Superior temporal gyrus (tissue), 1 donor: Measurements from ENCODE around the gene ADPRHL1.

Experiments
- DNase-seq: peaks from one replicate; pipeline ENCODE4 v3.0.0-alpha.2; 2016; ENCODE audit errors: extremely low spot score

ADPRHL1 gene

DNA sequence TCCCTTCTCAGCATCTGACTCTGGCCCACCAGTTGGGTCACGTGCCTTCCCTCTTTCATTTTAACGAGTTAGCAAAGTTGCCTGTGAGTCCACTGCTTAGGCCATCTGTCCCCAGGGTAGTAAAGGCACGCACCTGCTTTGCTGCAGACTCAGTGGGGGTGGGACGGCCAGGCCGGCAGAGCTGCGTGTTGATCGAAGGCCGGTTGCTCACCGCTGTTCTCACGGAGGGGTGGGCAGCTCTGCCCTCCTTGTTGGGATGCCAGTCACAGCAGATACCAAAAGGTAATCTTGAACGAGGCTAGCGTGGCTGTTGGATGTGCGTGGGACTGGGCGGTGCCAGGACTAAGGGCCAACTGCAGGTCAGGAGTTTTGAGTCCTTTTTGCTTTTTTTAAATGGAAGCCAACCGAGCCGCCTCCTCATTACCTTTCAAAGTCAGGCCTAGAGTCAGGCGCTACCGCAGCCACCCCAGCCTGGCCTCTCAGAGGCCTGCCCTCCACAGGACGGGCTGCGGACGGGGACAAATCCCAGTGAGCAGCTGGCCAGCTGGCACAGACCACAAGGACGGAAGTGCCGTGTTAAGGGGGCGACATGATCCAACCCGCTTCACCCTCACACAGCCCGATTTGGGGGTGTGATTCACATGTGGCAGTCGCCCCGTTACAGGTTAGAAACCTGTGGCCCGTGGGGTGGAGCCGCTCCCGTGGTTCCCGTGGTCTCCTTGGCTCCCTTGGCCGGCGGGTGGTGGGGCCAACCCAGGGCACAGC, 20.6 kb downstream of the ADPRHL1 start:
- DNase-seq: no peak

DNA sequence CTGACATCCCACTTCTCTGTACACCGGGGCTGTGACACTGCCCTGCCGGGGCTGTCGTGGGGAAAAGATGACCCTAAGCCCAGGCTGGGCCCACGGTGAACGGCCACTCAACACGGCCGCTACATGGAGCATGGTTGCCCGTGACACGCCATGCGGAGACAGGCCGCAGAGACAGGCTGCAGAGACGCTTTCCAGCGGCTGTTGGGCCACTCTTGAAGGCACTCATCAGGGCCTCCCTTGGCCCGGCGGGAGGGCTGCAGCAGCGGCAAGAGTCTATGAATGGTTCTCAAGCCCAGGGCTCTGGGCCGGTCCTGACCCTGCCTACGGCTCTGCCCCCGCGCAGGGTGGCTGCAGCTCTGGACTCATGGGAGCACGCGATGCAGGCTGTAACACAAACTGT, 22.1 kb downstream of the ADPRHL1 start:
- DNase-seq: no peak

DNA sequence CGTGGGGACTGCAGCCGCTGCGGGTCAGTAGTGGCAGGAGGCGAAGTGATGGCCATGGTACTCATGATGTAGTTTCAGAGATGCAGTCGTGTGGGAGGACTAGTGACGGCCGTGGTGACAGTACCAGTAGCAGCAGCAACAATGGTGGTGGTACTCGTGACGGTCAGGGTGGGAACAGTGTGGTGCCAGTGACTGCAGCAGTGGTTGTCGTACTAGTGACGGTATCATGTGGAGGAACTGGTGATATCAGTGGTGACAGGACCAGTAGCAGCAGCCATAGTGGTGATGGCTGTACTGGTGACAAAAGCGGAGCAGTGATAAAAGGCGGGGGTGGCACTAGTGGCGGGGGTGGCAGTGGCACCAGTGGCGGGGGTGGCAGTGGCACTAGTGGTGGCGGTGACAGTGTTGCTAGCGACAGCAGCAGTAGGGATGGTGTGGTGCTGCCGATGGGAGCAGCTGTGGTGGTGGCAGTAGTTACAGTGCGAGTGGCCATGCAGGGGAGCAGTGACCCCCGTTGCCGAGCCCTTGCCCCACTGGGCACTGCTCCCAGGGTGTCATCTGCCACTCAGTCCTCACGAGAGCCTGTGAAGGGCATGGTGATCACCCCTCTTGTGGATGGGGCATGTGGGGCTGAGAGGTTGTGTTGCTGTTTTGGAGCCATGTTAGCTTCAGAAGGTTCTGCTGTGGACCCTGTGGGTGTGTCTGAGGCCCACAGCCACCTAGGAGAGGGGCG, 22.7 kb downstream of the ADPRHL1 start:
- DNase-seq: no peak

DNA sequence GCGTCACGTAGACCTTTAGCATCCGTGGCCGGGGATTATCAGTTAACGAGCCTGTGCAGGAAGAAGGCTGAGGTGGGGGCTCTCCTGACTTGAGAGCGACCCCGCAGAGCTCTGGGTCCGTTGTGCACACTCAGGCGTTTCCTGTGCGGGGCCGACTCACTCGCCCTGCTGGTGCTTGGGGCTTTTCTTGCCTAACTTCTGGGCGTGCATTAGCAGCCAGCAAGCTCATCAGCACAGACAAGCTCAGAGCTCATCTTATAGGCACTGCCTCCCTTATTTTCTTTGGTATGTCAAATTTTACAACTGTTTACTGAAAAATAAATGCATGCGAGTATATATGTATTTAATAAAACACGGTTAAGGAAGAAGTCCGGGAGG, 23.7 kb downstream of the ADPRHL1 start:
- DNase-seq: no peak

DNA sequence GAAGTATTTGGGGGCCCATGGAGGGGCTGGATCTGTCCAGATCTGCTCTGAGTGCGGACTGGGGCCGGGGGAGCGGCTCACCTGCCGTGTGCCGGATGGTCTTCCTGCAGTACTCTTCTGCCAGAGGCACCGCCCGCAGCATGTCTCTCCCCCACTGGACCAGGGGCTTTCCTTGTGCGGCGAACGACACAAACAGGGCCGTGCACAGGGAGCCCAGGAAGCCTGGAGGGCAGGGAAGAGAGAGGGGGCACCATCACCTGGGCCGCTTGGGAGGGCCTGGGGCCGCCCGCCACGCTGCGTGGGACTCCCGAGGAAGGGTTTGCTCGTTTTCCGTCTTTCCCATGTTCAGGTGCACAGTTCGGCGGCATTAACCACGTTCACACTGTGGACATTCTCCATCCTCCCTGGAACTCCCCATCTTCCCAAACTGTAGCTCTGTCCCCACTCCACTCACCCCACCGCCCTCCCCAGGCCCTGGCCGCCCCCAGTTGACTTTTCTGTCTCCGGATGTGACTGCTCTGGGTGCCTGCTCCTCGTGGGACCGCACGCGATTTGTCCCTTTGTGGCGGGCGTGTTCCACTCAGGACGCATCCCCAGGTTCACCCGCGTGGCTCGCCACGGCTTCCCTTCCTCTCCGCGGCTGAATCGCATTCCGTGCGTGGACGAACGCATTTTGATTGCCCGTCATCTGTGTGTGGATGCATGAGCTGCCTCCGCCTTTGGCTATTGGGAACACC, 24.2 kb downstream of the ADPRHL1 start:
- DNase-seq: no peak

DNA sequence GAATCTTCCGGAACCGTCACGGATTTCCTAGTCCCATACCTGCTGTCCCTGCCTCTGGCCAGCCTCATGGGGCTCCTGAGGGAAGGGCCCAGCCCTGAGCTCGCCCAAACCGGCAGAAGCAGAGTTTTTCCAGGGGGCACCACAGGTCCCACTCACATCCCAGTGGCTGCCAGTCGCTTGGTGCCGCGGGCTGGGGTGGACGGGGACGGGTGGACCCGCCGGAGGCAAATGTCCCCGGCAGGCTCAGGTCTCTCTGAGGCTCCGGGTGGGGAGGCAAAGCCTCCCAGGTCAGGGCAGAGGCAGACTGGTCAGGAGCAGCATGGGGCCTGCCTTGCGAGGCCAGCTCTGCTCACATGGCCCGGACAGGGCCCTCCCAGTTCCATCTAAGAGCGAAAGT, 24.8 kb downstream of the ADPRHL1 start:
- DNase-seq: no peak

DNA sequence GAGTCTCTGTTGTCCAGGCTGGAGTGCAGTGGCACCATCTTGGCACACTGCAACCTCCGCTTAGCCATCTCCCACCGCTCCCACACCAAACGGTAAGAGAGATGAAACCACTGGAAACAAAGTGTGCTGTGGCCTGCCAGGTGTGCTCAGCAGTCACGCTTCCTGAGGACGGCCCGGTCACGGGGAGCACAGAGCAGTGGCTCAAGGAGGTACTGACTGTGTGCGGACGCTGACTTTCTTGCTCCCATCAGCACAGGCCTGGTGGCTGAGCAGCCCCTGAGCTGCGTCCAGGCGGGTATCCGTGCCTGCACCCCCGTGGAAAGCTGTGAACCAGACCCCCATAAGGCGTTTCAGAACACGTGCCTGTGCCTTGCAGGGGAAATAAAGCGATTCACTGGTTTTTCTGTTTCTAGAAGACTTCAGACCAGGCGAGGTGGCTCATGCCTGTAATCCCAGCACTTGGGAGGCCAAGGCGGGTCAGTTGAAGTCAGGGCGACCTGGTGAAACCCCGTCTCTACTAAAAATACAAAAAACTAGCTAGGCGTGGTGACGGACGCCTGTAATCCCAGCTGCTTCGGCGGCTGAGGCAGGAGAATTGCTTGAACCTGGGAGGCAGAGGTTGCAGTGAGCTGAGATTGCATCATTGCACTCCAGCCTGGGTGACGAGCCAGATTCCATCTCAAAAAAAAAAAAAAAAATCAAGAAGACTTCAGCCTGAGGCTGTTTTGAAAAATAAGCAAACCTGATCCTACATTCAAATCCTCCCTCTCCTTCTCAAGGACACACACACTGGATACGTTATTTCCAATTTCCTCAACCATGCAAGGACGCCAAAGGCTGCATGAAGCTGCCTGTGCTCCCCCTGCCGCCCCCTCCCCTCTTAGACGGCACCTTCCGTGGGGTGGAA, 25.5 kb downstream of the ADPRHL1 start:
- no peak for DNase-seq

DNA sequence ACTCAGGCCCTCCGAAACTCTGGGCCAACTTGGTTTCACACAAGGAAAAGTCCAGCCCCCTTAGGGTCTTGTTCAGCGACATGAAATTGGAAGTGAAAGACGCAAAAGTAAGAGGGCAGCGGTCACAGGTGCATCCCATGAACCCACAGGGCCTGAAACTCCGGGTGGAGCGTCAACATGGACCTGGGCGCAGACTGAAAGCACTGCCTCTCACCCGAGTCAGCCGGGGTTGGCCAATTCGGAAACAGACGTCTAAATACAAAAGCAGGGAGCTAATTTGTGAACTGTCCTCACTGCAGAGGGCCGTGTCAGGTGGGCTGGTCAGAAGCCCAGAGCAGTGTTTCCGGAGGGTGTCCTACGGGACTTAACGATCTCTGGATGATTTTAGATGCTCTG, 26.7 kb downstream of the ADPRHL1 start:
- no peak for DNase-seq

DNA sequence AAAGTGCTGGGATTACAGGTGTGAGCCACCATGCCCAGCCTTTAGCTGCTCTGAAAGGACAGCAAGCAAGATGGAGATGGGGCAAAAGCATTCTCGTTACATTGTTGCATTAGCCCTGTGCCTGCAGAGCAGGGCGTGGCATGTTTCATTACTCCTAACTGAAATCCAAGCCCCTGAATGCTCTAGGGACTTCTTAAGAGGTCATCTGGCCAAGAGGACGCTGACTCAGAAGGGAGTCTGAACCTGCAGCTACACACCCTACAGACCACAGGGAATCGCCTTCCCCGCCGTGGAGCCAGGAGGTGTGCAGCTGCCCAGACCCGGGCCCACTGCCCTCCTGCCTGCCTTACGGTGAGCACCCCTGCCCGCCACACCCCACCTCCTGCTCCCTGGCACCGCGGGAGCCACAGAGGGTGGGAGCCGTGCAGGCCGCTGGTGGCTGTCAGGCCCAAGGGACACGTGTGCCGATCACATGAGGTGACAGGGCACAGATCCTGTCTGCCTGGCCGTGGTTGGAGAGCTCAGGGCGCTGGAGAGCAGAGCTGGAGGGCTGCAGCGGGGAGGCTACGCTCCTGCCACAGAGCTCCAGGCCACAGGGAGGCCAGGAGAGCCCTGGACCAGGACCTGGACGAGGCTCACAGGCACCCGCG, 27.2 kb downstream of the ADPRHL1 start:
- no peak for DNase-seq

DNA sequence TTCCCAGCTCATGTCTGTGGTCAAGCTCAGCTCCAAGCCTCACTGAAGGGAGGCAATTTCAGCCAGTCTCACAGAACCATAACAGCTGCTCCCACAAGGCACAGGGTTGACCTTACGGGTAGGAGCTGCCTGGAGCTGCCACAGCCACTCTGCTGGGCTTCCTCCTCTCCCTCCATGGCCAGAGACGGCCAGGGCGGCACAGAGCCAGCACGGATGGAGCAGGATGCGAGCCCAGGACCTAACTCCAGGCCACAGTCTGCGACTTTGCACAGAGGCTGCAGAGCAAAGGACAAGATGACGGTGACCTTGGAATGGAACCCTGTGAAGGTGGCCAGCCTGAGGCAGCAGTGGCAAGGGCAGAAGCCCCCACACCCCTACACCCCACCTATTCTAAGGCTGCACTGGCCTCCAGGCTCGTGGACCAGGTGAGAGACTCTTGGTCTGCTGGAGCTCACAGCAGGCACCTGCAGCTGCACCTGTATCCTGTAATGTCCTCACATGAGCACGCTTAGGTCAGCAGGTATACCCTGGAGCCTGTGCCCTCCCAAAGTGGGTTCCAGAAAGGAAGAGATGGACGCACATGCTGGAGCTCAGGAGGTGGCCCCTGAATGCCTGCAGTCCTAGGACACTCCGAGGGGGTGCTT, 29.6 kb downstream of the ADPRHL1 start:
- DNase-seq: no peak

DNA sequence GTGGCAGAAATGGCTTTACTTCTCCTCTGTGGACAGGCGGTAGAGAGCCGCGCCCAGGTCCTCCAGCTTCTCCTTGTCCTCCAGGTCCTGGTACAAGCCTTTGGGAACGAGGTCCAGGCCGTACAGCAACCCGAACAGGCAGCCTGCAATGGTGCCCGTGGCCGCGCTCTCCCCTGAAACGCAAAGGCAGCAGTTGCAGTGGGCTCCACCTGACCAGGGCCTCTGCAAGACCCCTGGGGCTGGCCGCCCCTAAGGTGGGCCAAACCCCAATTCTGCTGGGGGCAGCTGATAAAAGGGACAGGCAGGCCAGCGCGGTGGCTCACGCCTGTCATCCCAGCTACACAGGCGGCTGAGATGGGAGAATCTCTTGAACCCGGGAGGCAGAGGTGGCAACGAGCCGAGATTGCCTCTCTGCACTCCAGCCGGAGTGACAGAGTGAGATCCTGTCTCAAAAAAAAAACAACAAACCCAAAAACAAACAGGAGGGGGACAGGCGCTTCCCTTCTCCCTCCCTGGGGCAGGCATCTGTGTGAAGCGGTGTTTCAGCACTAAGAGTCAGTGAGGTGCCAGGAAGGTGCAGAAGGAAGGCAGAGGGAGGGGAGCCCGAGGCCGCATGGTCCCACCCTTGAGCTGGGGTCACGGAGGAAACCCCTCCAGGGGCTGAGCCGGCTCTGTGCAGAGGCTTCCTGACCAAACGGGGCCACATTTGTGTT, 30.3 kb downstream of the ADPRHL1 start:
- DNase-seq: no peak

DNA sequence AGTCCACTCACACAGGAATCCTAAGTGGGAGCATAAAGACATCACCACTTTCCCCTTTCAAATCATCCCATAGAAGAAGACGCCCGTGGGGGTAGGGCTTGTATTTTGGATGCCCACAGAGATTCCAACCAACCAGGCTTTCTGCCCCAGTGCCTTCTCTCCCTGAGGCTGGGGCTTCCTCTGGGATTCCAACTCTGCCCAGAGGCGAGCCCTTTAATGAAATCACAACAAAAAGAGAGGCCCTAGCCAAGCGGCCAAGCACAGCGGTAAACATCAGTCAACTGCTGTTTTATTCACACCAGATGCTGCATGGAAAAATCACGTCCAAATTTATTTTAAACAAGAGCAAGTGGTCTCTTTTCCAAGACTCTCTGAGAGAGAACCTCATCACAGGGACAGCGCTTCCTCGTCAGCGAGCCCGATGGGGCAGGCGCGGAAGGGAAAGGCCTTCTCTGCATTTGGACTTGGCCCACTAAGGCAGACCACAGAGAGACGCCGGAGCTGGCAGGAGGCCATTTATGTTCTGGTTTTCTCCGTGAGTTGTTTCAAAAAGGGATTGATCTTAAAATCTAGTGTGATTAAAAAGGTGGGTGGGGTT, 31.5 kb downstream of the ADPRHL1 start:
- DNase-seq: no peak

DNA sequence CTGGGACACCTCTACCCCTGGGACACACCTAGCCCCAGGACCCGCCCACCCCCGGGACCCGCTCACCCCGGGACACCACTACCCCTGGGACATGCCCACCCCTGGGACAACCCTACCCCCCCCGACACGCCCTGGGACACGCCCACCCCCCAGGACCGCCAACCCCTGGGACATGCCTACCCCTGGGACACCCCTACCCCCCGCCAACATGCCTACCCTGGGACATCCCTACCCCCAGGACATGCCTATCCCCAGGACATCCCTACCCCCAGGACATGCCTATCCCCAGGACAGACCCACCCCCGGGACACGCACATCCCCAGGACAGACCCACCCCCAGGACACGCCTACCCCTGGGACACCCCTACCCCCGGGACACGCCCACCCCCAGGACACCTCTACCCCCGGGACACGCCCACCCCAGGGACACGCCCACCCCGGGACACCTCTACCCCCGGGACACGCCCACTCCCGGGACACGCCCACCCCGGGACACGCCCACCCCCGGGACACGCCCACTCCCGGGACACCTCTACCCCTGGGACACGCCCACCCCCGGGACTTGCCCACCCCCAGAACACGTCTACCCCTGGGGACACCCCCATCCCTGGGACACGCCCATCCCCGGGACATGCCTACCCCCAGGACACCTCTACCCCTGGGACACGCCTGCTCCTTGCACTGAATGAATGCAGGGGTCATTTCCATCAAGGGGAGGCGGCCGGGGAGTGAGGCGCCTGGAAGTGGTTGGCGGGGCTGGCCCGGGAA, 32.3 kb downstream of the ADPRHL1 start:
- DNase-seq: no peak

DNA sequence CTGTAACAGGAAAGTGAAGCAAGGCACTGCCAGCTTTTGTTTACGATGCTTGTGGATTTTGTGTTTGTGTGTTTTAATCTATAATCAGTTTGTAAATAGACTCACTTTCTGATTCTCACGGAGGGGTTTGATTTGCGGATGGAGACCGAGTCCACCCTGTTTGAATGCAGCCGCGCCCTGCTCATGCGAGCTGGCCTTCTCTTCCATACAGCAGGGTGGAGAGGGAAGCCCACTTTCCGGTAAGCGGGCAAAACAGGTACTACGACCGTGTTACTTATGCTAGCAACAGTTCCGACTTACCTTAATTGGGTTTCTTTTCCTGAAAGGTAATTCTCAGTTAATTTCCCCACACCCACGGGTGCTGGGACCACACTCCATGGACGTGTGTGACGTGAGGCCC, 33.1 kb downstream of the ADPRHL1 start:
- no peak for DNase-seq

DNA sequence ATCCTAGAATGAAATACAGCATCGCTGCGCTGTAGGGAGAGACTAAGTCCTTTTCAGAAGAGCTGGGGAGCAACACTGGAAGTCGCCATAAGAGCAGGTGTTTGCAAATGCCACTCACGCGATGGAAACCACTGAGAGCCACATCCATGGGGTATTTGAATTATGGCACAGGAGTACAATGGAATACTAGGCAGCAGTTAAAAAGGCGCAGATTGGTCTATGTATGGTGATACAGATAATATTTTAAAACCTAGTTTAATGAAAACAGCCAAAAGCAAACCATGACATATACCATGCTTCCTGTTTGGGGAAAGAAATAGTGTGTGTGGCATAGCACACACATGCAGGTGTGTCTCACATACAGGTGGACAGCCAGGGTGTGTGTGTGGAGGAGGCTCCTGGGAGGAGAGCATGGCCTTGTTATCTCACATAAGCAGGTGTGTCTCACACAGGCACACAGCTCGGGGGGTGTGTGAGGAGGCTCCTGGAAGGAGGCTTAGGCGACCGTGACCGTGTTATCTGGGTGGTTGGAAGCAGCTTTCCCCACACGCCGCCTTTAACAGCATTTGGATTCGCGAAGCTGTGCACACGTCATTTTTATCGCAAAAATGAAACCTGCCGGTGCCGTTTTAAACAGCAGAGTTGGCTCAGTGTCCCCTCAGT, 33.6 kb downstream of the ADPRHL1 start:
- DNase-seq: no peak

DNA sequence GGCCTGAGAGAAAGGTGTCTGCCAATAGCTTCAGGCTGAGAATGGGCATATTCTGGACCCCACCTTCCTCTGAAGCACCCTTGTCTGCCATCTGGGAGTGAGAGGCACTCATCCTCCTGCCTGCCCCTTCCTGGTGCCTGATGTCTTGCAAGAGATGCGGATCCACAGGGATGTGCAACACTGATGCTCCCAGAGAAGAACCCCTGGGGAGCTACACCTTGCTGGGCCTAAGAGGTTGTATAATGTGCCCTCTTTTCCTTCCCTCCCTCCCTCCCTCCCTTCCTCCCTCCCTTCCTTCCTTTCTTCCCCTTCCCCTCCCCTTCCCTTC, 34.6 kb downstream of the ADPRHL1 start:
- no peak for DNase-seq

DNA sequence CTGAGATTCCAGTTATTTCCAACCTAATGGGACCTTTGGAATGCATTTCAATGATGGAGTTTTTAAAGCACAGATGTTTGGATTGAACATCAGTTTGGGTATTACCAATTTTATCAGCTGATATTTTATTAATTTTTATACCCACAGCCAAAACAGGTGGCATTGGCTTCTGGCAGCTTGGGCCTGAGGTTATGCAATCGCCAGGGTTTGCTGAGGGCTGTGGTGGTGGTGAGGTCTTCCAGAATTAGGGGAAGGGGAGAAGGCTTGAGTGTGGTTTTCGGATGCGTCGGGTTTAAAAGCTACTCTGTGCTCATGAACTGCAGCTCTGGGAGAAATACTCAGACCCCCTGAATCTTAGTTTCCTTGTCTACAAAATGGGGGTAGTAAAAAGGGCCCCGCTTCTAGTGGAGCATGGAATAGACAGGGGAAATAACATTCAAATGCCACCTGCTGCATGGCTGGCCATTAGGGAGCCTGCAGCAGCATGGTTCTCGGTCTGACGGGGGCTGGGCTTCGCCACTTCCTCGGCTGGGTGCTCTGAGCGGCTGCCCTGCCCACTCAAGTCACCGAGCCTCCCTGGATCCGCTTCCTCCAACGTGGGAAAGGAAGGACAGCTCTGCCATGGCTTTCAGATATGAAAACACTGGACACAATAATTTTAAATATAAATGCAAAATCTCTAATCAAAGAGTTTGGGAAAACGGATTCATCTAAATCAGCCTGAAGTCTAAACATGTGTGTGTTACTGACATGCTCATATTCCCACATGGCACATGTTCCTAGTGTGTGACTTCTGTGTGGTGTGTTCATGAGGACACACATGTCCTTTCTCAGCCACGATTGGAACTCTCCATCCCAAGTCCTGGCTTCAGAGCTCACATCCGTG, 35.2 kb downstream of the ADPRHL1 start:
- DNase-seq: no peak
